IPS-NIHi7 (cell line): ENCODE results near the gene EPHA3.
A peak's percentile ranks its signal among the peaks of the same experiment; 100 is the strongest.

Experiments
- DNase-seq: peaks from one replicate; pipeline ENCODE4 v3.0.0; 2012; ENCODE audit warnings: mixed read lengths; ENCODE audit errors: extremely low spot score

The EPHA3 gene

DNA sequence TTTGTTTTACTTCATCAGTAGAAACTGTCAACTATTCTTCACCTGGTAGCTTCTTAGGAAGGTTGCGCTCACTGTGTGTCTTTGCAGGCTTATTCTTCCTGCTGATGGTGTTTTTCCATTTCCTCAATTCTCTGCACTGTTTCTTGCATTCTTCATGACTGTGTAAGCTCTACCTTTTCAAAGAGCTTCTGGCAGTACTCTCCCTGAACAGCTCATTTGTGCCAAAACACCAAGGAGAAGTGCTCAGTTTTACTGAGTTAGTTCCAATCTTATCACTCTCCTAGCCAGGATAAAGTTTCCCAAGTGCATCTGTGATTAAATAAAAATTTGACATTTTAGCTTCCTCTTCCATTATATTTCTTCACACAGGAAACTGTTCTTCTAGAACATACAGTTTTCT lies 339.8 kb downstream of the EPHA3 start:
- DNase-seq, result no peak

DNA sequence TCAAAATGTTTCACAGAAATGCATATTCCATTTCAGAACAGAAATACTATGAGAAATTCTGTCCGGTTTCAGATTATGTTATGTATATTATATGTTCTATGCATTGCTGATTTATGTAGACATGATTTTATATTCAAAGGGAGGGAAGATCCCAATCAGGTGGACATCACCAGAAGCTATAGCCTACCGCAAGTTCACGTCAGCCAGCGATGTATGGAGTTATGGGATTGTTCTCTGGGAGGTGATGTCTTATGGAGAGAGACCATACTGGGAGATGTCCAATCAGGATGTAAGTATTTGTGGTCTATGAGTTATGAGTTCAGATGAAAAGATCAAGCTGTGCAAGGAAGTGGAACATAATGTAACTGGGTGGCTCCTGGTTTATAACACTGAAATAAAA lies 341.7 kb downstream of the EPHA3 start:
- DNase-seq, result no peak

DNA sequence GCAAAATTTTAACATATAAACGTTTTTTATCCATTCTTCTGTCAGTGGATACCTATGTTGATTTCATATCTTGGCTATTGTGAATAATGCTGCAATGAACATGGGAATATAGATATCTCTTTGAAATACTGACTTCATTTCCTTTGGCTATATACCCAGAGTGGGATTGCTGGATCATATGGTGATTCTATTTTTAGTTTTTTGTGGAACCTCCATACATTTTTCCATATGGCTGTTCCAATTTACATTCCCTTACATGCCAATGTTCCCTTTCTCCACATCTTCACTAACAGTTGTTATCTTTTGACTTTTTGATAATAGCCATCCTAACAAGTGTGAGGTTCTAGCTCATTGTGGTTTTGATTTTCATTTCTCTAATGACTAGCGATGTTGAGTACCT lies 344.6 kb downstream of the EPHA3 start:
- no peak for DNase-seq

DNA sequence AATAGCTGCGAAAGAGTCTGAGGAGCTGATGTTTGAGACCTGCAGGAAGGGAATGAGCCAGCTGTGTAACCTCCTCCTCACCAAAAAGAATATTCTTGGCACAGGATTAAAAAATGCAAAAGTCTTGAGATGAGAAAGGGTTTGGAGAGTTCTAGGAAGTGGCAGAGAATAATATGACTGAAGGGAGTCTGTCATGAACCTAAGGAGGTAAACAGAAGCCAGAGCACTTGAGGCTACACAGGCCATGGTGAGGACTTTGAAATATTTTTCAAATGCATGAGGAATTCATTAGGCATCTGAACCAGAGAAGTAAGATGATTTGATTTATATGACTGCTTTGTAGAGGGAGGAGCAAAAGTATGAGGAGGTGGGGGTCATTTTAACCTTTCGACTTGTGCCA lies 347.8 kb downstream of the EPHA3 start:
- no peak for DNase-seq

DNA sequence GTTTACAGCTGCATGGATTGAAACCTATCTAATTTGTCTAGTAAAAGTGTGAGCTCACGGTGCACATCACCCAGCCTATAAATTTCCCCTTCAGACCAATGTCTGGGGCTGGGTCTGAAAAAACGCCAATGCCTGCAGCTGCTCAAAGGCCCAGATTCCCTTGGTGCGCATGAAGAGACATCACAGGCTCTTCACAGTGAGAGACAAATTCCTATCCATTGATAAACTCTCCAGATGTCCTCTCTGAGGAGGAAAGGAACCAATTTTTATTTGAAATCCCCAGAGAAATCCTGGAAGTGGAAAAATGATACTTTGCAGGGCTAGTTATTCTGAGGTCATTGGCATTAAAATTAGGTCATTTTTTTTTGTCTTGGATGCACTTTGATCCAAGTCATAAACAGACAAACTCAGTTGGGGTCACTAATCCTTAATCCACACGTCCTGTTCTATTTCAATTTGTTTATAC lies 360.5 kb downstream of the EPHA3 start:
- DNase-seq, result peak; percentile 15

DNA sequence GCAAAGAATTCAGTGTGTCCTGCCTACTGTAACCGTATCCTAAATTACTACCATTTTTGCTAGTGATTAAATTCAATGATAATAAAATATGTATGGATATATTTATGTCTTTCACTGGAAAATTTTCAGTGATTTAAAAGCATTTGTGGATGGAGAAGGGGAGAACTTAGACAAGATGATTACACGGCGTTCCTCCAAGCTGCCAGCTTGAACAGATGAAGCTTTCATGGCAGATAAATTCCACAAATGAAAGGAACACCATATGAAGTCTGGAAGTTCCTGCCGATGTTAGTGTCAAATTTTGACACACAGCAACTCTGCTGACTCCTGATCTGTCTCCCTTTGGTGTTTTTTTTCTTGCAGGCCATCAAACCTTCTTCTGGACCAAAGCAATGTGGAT lies 364.7 kb downstream of the EPHA3 start:
- DNase-seq, result no peak

DNA sequence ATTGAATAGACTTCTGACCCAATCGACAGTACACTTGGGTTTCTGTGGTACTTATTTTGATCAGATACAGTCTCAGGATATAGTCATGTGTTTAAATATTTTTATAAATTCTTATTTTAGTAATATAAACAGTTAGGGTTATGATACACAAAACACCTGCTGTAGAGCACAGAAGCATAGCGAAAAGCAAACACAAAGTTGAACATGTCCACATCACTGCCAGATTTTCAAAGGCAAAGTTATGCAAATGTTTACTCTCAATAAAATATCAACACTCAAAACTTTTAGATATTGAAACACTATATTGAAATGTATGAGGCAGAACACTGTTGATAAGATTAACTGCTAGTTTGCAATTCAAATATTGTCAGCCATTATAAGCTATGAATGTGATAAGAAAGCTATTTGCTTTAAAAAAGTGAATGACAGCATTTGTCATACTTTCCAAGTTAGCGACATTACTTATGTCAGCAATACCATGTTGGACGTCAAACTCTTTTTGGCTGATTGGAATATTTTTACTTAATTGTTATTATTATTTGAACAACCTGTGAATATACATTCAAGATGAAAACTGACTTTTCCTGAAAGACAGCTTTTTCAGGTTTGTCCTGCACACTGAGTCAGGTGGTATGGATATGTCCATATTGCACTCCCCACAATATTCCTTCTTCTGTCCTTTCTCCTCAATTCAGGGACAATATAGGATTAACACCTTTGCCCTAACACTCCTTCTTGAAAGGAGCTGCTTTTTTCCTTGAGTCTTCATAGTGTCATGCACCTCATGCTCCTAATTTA lies 367.1 kb downstream of the EPHA3 start:
- DNase-seq, result no peak

DNA sequence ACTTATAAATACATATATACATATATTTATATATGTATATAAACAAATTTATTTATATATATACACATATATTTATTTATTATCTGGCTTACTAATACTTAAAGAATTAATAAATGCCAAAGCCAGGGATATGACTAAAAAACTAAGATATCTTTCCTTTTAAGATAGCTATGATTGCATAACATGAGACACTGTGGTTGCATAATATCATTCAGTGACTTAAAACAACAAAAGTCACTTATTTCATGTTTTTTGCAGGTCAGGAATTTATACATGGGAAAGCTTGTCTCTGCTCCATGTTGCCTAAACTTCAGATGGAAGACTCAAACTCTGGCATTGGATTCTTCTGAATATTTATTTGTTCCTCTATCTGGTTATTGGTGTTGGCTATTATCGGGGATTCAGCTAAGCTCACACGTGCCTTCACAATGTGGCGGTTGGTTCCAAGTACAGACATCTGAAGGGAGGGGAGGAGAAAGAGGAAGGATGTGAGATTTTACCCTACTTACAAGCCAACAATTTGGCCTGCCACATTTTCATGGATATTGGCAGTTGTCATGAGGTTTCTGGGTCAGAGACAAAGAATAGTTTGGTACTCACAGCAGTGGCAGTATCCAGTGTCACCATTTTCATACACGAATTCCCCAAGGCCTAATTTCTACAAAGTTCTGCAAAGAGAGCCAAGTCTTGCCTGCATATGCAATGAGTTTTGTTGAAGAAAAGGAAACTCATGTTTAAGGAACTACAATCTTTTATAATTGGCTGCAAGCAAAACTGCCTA lies 381.6 kb downstream of the EPHA3 start:
- DNase-seq, result no peak

DNA sequence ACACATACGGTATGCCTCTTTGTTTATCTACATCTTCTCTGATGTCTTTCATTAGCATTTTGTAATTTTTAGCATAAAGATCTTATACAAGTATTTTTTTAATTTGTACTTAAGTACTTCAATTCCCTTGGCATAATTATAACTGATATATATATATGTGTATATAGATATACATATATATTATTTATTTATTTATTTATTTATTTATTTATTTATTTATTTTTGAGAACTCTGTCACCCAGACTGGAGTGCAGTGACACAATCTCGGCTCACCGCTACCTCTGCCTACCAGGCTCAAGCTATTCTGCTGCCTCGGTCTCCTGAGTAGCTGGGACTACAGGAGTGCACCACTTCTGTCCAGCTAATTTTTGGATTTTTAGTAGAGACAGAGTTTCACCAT lies 382.7 kb downstream of the EPHA3 start:
- no peak for DNase-seq

DNA sequence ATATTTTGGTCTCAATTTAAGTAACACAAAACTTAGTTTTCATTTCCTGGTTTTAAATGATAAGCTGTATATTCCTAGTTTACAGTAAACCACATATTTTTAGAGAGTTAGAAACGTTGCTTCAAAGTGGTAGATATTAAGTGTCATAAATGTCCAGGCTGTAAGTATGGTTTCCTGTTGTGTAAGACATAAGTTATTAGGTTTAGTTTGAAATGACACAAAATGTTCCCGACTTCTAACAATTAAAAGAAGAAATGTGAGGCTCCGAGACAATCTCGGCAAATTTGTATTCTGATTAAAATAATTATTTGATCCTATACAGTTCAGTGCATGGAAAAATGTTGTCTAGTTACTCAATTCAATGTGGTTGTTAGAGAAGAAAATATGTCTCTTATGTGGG lies 387.3 kb downstream of the EPHA3 start:
- no peak for DNase-seq

DNA sequence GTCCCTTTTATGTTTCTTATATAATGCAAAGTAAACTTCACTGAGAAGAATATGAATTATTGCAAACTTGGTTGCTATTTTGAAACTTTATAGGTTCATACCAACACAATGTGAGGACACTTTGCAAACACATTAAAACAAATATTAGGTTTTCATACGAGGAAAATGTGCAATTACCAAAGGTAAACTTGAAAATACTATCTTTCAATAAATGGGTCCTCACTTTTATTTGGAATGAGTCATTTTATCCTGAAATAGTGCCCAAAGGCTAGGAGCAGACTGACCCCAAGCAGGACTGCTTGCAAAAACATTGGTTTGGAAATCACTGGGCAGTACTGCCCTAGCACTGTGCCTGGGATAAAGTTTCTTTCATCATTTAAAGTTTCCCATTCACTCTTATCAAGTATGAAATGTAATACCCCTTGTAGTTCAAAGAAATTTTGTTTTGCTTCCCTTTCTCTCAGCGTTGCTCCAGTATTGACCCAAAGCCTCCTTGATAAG lies 396.5 kb downstream of the EPHA3 start:
- DNase-seq, result no peak

DNA sequence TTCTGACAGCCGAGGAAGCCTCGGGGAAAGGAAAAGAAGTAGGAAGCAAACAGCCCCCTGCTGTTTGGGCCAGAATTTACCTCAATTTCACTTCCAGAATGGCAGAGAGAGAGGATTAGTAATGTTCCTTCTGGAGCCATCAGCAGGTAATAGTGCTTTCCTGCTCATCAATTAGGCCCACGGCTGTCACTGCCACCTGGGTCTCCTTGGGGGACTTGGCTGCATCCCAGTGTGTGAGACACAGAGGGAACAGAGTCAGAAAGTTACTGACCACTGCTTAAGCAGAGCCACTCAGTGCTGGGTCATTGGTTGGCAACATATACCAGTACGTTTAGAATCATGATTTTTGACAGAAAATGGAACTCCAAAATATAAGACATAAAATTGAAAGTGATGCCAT lies 397.0 kb downstream of the EPHA3 start:
- DNase-seq, result no peak

DNA sequence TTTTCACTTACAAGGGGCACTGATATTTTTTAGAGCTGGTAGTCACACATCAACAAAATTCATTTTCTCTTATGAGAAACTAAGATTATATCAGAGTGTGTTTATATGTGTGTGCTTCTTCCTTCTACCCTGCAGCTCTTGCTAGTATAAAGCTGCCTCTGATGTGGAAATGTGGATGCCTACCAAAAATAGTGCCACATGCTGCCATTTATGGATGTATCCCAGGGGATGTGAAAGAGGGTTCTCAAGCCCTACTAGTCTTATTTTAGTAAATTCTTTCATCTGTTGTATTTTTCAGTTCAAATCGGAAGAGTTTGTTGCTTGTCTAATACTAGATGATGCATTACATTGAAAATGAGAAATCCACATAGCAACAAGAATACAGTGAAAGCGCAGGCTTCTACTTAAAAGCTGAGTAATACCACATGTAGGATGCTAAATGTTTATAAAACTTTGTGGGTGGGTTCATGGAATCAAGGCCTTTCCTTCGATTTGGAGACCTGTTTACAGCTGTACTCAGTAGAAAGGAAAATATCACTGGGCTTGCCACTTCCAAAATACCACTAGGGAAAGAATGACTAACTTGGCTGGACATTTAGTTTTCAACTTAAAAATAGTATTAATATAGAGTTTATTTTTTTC lies 399.2 kb downstream of the EPHA3 start:
- no peak for DNase-seq

DNA sequence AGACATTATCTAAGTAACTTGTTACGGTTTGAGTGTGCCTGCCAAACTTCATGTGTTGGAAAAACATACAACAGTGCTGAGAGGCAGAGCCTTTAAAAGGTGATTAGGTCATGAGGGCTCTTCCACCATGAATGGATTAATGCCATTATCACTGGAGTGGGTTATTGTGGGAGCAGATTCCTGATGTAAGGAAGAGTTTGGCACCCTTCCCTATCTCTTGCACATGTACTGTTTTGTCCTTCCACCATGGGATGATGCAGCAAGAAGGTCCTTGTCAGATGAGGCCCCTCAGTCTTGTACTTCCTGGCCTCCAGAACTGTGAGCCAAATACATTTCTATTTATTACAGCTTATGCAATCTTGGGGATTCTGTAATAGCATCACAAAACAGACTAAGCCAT lies 413.9 kb downstream of the EPHA3 start:
- DNase-seq, result no peak

DNA sequence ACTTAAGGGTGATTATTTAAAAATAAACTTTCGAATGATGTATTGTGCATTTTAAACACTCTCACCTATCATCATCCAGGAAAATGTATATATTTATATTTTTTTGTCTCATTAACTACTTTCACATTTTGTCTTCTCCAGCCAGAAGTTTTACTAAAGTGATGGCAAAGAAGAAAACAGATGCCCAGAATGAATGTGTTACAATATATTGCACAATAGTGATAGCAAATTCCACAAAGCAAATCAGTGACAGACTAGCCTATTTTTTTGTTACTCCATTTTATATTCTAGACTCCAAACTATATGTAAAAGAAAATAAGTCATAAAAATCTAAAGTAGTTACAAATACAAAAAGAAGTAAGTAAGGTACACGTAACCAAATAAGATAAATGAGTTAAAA lies 414.7 kb downstream of the EPHA3 start:
- no peak for DNase-seq

DNA sequence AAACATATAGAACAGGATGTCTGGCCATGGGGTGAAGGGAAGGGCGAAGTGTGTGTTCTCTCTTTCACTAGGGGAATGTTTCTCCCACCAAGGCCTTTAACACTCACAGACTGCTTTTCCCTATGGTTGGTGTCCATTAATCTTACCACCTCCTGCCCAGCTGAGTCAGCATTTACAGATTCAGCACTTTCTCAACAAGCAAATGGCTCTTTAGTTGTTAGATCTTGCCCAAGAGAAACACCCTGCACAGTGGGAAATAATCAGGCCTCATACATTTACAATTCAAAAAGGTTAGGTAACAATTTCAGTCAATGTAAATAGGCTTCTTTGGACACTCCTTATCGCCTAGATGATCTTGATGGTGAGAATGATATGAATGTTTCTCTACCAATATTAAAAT lies 418.2 kb downstream of the EPHA3 start:
- no peak for DNase-seq

DNA sequence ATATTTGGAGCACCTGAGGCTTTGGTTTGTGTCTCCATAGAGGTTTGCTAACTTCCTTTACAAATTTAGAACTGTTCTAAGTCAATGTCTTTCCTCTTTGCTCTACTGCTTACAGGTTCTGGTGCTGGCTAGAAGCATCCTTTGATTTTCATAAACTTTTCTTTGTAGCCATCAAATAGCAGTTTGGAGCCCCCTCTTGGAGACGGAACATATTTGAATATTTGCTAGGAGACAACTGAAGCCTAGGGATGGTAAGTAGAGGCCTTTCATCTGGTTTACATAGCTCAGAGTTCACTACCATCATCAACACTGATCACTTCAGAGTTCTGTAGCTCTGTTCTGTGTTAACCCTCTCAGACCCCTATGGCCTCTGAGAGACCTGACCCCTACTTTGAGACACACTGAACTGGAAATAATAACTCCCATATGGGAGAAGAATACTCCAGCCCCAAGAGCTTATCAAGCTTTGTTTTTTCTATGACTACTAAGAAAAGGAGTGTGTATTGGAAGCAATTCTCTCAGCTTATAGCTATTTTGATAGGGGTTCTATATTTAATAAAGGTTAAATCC lies 420.4 kb downstream of the EPHA3 start:
- no peak for DNase-seq
